MM.1S (cell line): ENCODE data around the gene CBLIF.

ENCODE experiments used
- DNase-seq: peaks from one replicate; pipeline ENCODE4 v3.0.0-alpha.2; 2015
- H2AFZ ChIP-seq: fragments of 300-600 bp; sonication (generic); 2 replicates; pipeline ENCODE4 v1.6.0; 2016; ENCODE audit warnings: antibody characterized with exemption, low read length
- H3F3A ChIP-seq: fragments of 300-600 bp; sonication (generic); 2 replicates; pipeline ENCODE4 v1.6.1; 2016; ENCODE audit warnings: mild to moderate bottlenecking, antibody characterized with exemption, low read length, moderate library complexity, mixed read lengths; ENCODE audit not compliant: insufficient read depth
- H3K27ac ChIP-seq: fragments of 300-600 bp; sonication (generic); 2 replicates; pipeline ENCODE4 v1.5.1; 2016; ENCODE audit warnings: mild to moderate bottlenecking, low read length
- H3K27me3 ChIP-seq: fragments of 300-600 bp; sonication (generic); replicated peaks from 2 replicates; pipeline ENCODE4 v1.6.0; 2016; ENCODE audit warnings: low read length; ENCODE audit not compliant: insufficient read depth
- H3K36me3 ChIP-seq: fragments of 300-600 bp; sonication (generic); replicated peaks from 2 replicates; pipeline ENCODE4 v1.6.1; 2016; ENCODE audit warnings: mild to moderate bottlenecking, low read length, mixed read lengths; ENCODE audit not compliant: insufficient read depth
- H3K4me1 ChIP-seq: fragments of 300-600 bp; sonication (generic); 2 replicates; pipeline ENCODE4 v1.6.1; 2016; ENCODE audit warnings: low read length, mixed read lengths
- H3K4me2 ChIP-seq: fragments of 300-600 bp; sonication (generic); 2 replicates; pipeline ENCODE4 v1.6.0; 2016; ENCODE audit warnings: low read depth, low read length
- H3K4me3 ChIP-seq: fragments of 300-600 bp; sonication (generic); 2 replicates; pipeline ENCODE4 v1.5.1; 2016; ENCODE audit warnings: low read length, mixed read lengths
- H3K79me2 ChIP-seq: fragments of 300-600 bp; sonication (generic); 2 replicates; pipeline ENCODE4 v1.6.1; 2016; ENCODE audit warnings: mixed run types, low read length, mixed read lengths
- H3K9ac ChIP-seq: fragments of 300-600 bp; sonication (generic); 2 replicates; pipeline ENCODE4 v1.6.1; 2016; ENCODE audit warnings: low read length, mixed read lengths
- H3K9me2 ChIP-seq: fragments of 300-600 bp; sonication (generic); replicated peaks from 2 replicates; pipeline ENCODE4 v1.6.1; 2016; ENCODE audit warnings: mild to moderate bottlenecking, low read length, mixed read lengths; ENCODE audit not compliant: insufficient read depth
- H3K9me3 ChIP-seq: fragments of 300-600 bp; sonication (generic); replicated peaks from 2 replicates; pipeline ENCODE4 v1.6.1; 2016; ENCODE audit warnings: mild to moderate bottlenecking, low read length, mixed read lengths; ENCODE audit not compliant: insufficient read depth
- H4K20me1 ChIP-seq: fragments of 300-600 bp; sonication (generic); 2 replicates; pipeline ENCODE4 v1.6.1; 2016; ENCODE audit warnings: mild to moderate bottlenecking, low read length, moderate library complexity, mixed read lengths; ENCODE audit not compliant: insufficient read depth
- EZH2 ChIP-seq: fragments of 300-600 bp; sonication (generic); optimal IDR thresholded peaks from 2 replicates; pipeline ENCODE3; 2017; ENCODE audit warnings: low read depth, mild to moderate bottlenecking, antibody characterized with exemption, low read length, mixed read lengths
- EZH2phosphoT487 ChIP-seq: fragments of 300-600 bp; sonication (generic); IDR thresholded peaks from 2 replicates; pipeline ENCODE4 v1.6.1; 2018; ENCODE audit warnings: antibody characterized with exemption, low read length
- TF ChIP-seq, protein P1 (sequence below): fragments of 300-600 bp; sonication (generic); IDR thresholded peaks from 2 replicates; pipeline ENCODE4 v1.5.1; 2016; ENCODE audit warnings: antibody characterized with exemption, low read length, mixed read lengths

The CBLIF gene

DNA sequence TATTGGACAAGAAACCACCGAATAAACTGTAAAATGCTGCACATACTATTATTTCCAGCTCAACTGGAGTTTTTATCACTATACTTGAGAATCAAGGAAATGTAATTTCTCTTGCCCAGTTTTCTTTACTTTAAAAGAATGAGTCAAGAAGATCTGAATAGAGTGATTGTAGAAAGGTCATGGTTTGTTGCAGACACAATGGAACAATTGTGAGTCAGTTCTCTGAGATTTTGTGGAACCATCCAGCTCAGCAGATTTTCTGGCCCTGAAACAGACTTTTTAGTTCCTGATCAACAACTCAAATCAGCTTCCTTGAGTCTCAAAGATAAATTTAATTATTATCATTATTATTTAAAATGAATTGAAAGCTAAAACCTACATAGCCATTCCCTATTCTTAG lies 19.7 kb upstream of the CBLIF start:
- Histone ChIP-seq H3K36me3 (no peaks in the 10 kb centered on the region), H3K79me2 (no peaks in the 10 kb centered on the region), H3K27me3 (no peaks in the 10 kb centered on the region), H2AFZ (no peak overlapping the region), H3K4me3 (no peak overlapping the region), H3K4me1 (no peaks in the 10 kb centered on the region), H3K9me3 (no peaks in the 10 kb centered on the region), H4K20me1 (no peaks in the 10 kb centered on the region), H3F3A (no peaks in the 10 kb centered on the region), H3K9ac (no peak overlapping the region), H3K9me2 (no peaks in the 10 kb centered on the region), H3K4me2 (no peak overlapping the region), H3K27ac (no peak overlapping the region)
- DNase-seq = no peak
- TF ChIP-seq EZH2phosphoT487 (no peak), EZH2 (no peak)
- TF ChIP-seq, protein P1, sequence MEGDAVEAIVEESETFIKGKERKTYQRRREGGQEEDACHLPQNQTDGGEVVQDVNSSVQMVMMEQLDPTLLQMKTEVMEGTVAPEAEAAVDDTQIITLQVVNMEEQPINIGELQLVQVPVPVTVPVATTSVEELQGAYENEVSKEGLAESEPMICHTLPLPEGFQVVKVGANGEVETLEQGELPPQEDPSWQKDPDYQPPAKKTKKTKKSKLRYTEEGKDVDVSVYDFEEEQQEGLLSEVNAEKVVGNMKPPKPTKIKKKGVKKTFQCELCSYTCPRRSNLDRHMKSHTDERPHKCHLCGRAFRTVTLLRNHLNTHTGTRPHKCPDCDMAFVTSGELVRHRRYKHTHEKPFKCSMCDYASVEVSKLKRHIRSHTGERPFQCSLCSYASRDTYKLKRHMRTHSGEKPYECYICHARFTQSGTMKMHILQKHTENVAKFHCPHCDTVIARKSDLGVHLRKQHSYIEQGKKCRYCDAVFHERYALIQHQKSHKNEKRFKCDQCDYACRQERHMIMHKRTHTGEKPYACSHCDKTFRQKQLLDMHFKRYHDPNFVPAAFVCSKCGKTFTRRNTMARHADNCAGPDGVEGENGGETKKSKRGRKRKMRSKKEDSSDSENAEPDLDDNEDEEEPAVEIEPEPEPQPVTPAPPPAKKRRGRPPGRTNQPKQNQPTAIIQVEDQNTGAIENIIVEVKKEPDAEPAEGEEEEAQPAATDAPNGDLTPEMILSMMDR = no peak

DNA sequence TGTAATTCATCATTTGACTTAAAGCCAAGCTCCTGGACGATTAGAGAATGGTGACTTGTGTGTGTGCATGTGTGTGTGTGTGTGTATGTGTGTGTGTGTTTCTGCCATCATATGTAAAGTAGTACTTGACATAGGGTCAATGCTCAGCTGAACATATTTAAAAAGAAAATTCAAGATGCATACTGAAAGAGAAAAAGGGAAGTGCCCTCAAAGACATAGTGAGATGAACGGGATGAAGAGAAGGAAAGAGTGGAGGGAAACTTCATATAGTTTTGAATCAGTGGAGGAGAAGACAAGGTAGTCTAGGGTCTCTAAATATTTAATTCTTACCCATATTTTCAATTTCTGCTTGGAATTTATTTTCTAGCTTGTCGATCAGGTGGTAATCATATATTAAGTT lies 17.0 kb upstream of the CBLIF start:
- no peak for DNase-seq
- H3K4me1 ChIP-seq = no peaks in the 10 kb centered on the region
- no peaks in the 10 kb centered on the region for H3K9me2 ChIP-seq
- H2AFZ ChIP-seq = no peak overlapping the region
- H3K4me2 ChIP-seq = no peak overlapping the region
- no peak overlapping the region for H3K9ac ChIP-seq
- TF ChIP-seq, protein P1 = no peak
- TF ChIP-seq EZH2 (no peak), EZH2phosphoT487 (no peak)
- no peak overlapping the region for H3K27ac ChIP-seq
- H3K36me3 ChIP-seq = no peaks in the 10 kb centered on the region
- no peaks in the 10 kb centered on the region for H3K27me3 ChIP-seq
- H3F3A ChIP-seq = no peaks in the 10 kb centered on the region
- H3K9me3 ChIP-seq = no peaks in the 10 kb centered on the region
- H3K79me2 ChIP-seq = no peaks in the 10 kb centered on the region
- no peak overlapping the region for H3K4me3 ChIP-seq
- no peaks in the 10 kb centered on the region for H4K20me1 ChIP-seq

DNA sequence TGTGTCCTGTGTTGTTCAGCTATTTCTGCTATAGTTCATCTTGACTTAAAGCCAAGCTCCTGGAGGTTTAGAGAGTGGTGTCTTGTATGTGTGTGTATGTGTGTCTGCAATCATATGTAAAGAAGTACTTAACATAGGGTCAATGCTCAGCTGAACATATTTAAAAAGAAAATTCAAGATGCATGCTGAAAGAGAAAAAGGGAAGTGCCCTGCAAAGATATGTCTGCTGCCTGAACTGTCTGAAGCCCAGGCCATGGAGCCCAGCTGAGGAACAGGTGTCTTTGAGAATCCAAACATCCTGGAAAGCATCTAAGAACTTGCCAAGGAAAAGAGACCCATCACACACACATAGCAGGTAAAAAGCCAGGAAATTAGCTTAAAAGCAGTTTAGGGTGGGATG lies 14.4 kb upstream of the CBLIF start:
- Histone ChIP-seq H3K79me2 (no peaks in the 10 kb centered on the region), H3K4me1 (no peaks in the 10 kb centered on the region), H4K20me1 (no peaks in the 10 kb centered on the region), H3K27ac (no peak overlapping the region), H3K9me3 (no peaks in the 10 kb centered on the region), H3K4me2 (no peak overlapping the region), H3K27me3 (no peaks in the 10 kb centered on the region), H3K36me3 (no peaks in the 10 kb centered on the region), H2AFZ (no peak overlapping the region), H3K9me2 (no peaks in the 10 kb centered on the region), H3K4me3 (no peak overlapping the region), H3K9ac (no peak overlapping the region), H3F3A (no peaks in the 10 kb centered on the region)
- TF ChIP-seq EZH2phosphoT487 (no peak), EZH2 (no peak)
- TF ChIP-seq, protein P1 = no peak
- no peak for DNase-seq
